ENCODE results near the gene EFNA5. TPM values are rescaled to one million over a fixed set of nuclear protein-coding genes. Genes with fewer than 3 reads are reported as not detected.

Gene EFNA5
- total RNA-seq, 2 experiments from 2014 or later, result not detected

DNA sequence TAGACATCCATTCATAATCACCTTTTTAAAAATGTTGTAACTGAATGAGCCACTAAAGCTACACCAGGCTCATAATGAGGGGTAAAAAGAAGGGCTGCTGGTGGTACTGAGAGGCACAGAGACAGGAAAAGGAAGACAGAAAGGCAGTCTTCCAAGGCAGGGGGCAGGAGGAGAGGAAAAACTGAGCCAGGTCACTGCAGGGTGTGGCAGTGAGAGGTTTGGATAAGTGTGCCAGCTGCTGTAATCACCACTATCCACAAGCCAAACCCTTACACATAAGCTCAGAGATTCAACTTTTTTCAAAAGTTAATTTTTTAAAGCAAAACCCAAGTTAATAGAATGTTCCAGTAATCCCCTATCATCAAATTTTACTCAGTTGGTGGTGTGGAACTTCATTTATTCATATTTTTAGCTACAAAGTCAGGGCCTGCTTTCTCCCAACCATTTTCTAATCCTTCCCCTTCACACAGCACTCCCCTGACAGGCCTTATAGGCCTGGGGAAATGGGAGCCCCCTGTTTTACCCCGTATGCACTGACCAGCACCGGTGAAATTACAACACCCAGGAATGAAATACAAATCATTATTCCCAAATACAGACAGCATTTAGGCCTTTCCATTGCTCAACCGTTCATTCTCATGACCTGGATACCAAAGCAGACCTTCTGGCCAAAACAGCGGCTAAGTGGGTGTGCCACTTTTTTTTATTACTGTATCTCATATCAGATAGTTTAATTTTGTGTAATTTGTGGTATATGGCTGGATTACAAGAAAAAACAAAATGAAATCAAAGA is 76.3 kb downstream of the EFNA5 start:
- no peak overlapping the region for H3K27ac Mint-ChIP-seq
- ChIA-PET CTCF (interaction anchor here (0.9 kb wide), 1 partner anchor 22 kb away, joined by 3 read pairs; no protein-coding TSS in a partner anchor), POLR2A (no interaction called here)
- intact Hi-C loops (cut with DNase I, micrococcal nuclease), result loop anchor here in 1 of 2 experiments (2.0 kb wide), 1 partner anchor 40 kb away; no protein-coding TSS in a partner anchor
- no peaks in the 10 kb centered on the region for H3K27me3 ChIP-seq (ENCODE audit: control insufficient read depth in 1 of 2, insufficient read depth in 2 of 2, low read length in 2 of 2)
- H3K9me3 Mint-ChIP-seq, result no peaks in the 10 kb centered on the region
- H3K4me3 ChIP-seq (ENCODE audit: low read length), result no peak overlapping the region
- ATAC-seq (ENCODE audit: poor library complexity) (no peak), DNase-seq (no peak)
- H3K4me1 ChIP-seq (ENCODE audit: insufficient read depth, low read length), result no peaks in the 10 kb centered on the region
- no peaks in the 10 kb centered on the region for H3K36me3 Mint-ChIP-seq (ENCODE audit: low read depth)
- H3K4me1 Mint-ChIP-seq (ENCODE audit: low read depth), result no peaks in the 10 kb centered on the region
- H3K36me3 ChIP-seq (ENCODE audit: insufficient read depth, low read length), result no peaks in the 10 kb centered on the region
- H3K27ac ChIP-seq (ENCODE audit: low read depth in 1 of 2, low read length in 2 of 2), result no peak overlapping the region
- TF ChIP-seq, protein P1, sequence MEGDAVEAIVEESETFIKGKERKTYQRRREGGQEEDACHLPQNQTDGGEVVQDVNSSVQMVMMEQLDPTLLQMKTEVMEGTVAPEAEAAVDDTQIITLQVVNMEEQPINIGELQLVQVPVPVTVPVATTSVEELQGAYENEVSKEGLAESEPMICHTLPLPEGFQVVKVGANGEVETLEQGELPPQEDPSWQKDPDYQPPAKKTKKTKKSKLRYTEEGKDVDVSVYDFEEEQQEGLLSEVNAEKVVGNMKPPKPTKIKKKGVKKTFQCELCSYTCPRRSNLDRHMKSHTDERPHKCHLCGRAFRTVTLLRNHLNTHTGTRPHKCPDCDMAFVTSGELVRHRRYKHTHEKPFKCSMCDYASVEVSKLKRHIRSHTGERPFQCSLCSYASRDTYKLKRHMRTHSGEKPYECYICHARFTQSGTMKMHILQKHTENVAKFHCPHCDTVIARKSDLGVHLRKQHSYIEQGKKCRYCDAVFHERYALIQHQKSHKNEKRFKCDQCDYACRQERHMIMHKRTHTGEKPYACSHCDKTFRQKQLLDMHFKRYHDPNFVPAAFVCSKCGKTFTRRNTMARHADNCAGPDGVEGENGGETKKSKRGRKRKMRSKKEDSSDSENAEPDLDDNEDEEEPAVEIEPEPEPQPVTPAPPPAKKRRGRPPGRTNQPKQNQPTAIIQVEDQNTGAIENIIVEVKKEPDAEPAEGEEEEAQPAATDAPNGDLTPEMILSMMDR (IDR thresholded peaks at IDR 0.05), result no peak
- H3K27me3 Mint-ChIP-seq, result peaks cover 5% of the 10 kb centered on the region
- H3K4me3 Mint-ChIP-seq, result no peak overlapping the region
- H3K9me3 ChIP-seq (ENCODE audit: control insufficient read depth in 1 of 2, insufficient read depth in 1 of 2, low read length in 2 of 2), result no peaks in the 10 kb centered on the region

- ATAC-seq (ENCODE audit: poor library complexity) (no peak), DNase-seq (no peak)
- no peaks in the 10 kb centered on the region for H3K4me1 ChIP-seq (ENCODE audit: insufficient read depth, low read length)
- H3K36me3 Mint-ChIP-seq (ENCODE audit: low read depth), result no peaks in the 10 kb centered on the region
- H3K4me3 Mint-ChIP-seq, result no peak overlapping the region
- no peaks in the 10 kb centered on the region for H3K9me3 Mint-ChIP-seq
- intact Hi-C loops (cut with DNase I, micrococcal nuclease), result no loop called here
- CTCF ChIA-PET, result no interaction called here
- peaks cover 12% of the 10 kb centered on the region for H3K27me3 Mint-ChIP-seq
- TF ChIP-seq, protein P1 (IDR thresholded peaks at IDR 0.05), result no peak
- H3K9me3 ChIP-seq (ENCODE audit: control insufficient read depth in 1 of 2, insufficient read depth in 1 of 2, low read length in 2 of 2), result no peaks in the 10 kb centered on the region
- H3K36me3 ChIP-seq (ENCODE audit: insufficient read depth, low read length), result no peaks in the 10 kb centered on the region
- no peak overlapping the region for H3K4me3 ChIP-seq (ENCODE audit: low read length)
- H3K27me3 ChIP-seq (ENCODE audit: control insufficient read depth in 1 of 2, insufficient read depth in 2 of 2, low read length in 2 of 2), result no peaks in the 10 kb centered on the region
- POLR2A ChIA-PET, result no interaction called here
- no peak overlapping the region for H3K27ac ChIP-seq (ENCODE audit: low read depth in 1 of 2, low read length in 2 of 2)
- H3K4me1 Mint-ChIP-seq (ENCODE audit: low read depth), result no peaks in the 10 kb centered on the region
- H3K27ac Mint-ChIP-seq, result no peak overlapping the region
Measured at GRCh38 chr5:107593009-107593408, 77.7 kb downstream of the EFNA5 start.

- ATAC-seq (ENCODE audit: poor library complexity), result no peak
- Histone ChIP-seq H3K4me1 (ENCODE audit: insufficient read depth, low read length) (no peaks in the 10 kb centered on the region), H3K27ac (ENCODE audit: low read depth in 1 of 2, low read length in 2 of 2) (no peak overlapping the region), H3K36me3 (ENCODE audit: insufficient read depth, low read length) (no peaks in the 10 kb centered on the region), H3K4me3 (ENCODE audit: low read length) (no peak overlapping the region), H3K9me3 (ENCODE audit: control insufficient read depth in 1 of 2, insufficient read depth in 1 of 2, low read length in 2 of 2) (no peaks in the 10 kb centered on the region), H3K27me3 (ENCODE audit: control insufficient read depth in 1 of 2, insufficient read depth in 2 of 2, low read length in 2 of 2) (no peaks in the 10 kb centered on the region)
- no peaks in the 10 kb centered on the region for H3K4me1 Mint-ChIP-seq (ENCODE audit: low read depth)
- intact Hi-C loops (cut with DNase I, micrococcal nuclease), result no loop called here
- CTCF ChIA-PET, result no interaction called here
- no peak overlapping the region for H3K27ac Mint-ChIP-seq
- peaks cover 12% of the 10 kb centered on the region for H3K27me3 Mint-ChIP-seq
- no peaks in the 10 kb centered on the region for H3K36me3 Mint-ChIP-seq (ENCODE audit: low read depth)
- TF ChIP-seq, protein P1 (IDR thresholded peaks at IDR 0.05), result no peak
- no peaks in the 10 kb centered on the region for H3K9me3 Mint-ChIP-seq
- no peak overlapping the region for H3K4me3 Mint-ChIP-seq
- DNase-seq, result no peak
- POLR2A ChIA-PET, result no interaction called here
Measured at GRCh38 chr5:107592515-107592914, 78.2 kb downstream of the EFNA5 start.

Data from CD4-positive, alpha-beta T cell (primary cell).